ENCODE data around the gene VPS37C. TPM values are rescaled to one million over a fixed set of nuclear protein-coding genes. Genes with fewer than 3 reads are reported as not detected.
A peak's percentile ranks its signal among the peaks of the same experiment; 100 is the strongest.

VPS37C gene
- total and polyA plus RNA-seq, 9 of the 15 experiments (the other 6 are each of a cell fraction or from before 2014, with no cell fraction given): 0.62 to 29.8 (median 11.5) TPM

DNA sequence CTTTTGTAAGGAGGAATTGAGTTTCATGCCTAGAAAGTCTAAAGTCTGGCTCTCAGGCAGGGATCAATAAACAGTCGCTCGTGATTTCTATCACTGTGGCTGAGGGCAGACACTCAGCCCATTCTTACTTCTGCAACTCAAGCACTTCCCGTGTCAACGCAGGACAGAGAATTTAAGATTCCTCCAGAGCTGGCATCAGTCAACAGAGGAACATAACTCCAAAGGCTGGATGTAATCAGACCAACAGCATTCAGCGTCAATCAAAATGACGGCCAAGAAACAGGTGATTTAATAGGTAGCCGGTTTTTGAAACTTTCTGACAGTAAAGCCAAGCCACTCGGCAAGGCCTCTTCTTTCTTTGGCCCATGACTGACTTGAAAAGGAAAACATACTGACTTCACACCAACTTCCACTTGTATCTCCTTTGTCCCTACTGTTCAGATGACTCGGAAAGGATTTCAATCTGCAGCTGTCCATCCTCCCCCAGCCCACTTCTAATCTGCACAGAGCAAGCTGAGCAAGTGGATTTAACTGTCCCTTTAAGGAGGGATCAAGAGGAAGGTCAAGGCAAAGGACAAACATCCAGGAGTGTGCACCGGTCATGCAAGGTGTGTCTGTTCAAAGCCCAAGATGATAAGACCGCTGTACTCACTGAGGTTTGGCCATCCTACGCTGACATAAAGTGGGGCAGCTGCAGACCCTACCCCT, 9.5 kb downstream of the VPS37C start (continued):
- TF ChIP-seq BRD4 (IDR thresholded peaks at IDR 0.05) (no peak), OTX1 (CRISPR knock-in tag; IDR thresholded peaks at IDR 0.05) (no peak), CREB1 (IDR thresholded peaks at IDR 0.05) (no peak), CREB1 (CRISPR knock-in tag; IDR thresholded peaks at IDR 0.05) (no peak), ZNF584 (CRISPR knock-in tag; IDR thresholded peaks at IDR 0.05; ENCODE audit: low read depth) (no peak), ZNF644 (tag; IDR thresholded peaks at IDR 0.05; ENCODE audit: low read depth) (no peak), ZNF707 (CRISPR knock-in tag; conservative IDR thresholded peaks at IDR 0.05) (no peak), HDGF (IDR thresholded peaks at IDR 0.05) (no peak), NR3C1 (CRISPR knock-in tag; IDR thresholded peaks at IDR 0.05) (no peak), NR2F6 (CRISPR knock-in tag; IDR thresholded peaks at IDR 0.05) (no peak), ZNF408 (CRISPR knock-in tag; IDR thresholded peaks at IDR 0.05; ENCODE audit: low read depth) (no peak), JUN (IDR thresholded peaks at IDR 0.05; ENCODE audit: borderline replicate concordance, low read depth, low read length) (no peak), JUN (CRISPR knock-in tag; IDR thresholded peaks at IDR 0.05; ENCODE audit: borderline replicate concordance) (no peak), SAFB (IDR thresholded peaks at IDR 0.05; ENCODE audit: borderline replicate concordance, low read depth, low read length) (no peak)
- TF ChIP-seq, protein P1, sequence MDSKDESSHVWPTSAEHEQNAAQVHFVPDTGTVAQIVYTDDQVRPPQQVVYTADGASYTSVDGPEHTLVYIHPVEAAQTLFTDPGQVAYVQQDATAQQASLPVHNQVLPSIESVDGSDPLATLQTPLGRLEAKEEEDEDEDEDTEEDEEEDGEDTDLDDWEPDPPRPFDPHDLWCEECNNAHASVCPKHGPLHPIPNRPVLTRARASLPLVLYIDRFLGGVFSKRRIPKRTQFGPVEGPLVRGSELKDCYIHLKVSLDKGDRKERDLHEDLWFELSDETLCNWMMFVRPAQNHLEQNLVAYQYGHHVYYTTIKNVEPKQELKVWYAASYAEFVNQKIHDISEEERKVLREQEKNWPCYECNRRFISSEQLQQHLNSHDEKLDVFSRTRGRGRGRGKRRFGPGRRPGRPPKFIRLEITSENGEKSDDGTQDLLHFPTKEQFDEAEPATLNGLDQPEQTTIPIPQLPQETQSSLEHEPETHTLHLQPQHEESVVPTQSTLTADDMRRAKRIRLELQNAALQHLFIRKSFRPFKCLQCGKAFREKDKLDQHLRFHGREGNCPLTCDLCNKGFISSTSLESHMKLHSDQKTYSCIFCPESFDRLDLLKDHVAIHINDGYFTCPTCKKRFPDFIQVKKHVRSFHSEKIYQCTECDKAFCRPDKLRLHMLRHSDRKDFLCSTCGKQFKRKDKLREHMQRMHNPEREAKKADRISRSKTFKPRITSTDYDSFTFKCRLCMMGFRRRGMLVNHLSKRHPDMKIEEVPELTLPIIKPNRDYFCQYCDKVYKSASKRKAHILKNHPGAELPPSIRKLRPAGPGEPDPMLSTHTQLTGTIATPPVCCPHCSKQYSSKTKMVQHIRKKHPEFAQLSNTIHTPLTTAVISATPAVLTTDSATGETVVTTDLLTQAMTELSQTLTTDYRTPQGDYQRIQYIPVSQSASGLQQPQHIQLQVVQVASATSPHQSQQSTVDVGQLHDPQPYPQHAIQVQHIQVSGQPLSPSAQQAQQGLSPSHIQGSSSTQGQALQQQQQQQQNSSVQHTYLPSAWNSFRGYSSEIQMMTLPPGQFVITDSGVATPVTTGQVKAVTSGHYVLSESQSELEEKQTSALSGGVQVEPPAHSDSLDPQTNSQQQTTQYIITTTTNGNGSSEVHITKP (IDR thresholded peaks at IDR 0.05; ENCODE audit: partially characterized antibody): peak; percentile 26
- TF ChIP-seq, protein P2, sequence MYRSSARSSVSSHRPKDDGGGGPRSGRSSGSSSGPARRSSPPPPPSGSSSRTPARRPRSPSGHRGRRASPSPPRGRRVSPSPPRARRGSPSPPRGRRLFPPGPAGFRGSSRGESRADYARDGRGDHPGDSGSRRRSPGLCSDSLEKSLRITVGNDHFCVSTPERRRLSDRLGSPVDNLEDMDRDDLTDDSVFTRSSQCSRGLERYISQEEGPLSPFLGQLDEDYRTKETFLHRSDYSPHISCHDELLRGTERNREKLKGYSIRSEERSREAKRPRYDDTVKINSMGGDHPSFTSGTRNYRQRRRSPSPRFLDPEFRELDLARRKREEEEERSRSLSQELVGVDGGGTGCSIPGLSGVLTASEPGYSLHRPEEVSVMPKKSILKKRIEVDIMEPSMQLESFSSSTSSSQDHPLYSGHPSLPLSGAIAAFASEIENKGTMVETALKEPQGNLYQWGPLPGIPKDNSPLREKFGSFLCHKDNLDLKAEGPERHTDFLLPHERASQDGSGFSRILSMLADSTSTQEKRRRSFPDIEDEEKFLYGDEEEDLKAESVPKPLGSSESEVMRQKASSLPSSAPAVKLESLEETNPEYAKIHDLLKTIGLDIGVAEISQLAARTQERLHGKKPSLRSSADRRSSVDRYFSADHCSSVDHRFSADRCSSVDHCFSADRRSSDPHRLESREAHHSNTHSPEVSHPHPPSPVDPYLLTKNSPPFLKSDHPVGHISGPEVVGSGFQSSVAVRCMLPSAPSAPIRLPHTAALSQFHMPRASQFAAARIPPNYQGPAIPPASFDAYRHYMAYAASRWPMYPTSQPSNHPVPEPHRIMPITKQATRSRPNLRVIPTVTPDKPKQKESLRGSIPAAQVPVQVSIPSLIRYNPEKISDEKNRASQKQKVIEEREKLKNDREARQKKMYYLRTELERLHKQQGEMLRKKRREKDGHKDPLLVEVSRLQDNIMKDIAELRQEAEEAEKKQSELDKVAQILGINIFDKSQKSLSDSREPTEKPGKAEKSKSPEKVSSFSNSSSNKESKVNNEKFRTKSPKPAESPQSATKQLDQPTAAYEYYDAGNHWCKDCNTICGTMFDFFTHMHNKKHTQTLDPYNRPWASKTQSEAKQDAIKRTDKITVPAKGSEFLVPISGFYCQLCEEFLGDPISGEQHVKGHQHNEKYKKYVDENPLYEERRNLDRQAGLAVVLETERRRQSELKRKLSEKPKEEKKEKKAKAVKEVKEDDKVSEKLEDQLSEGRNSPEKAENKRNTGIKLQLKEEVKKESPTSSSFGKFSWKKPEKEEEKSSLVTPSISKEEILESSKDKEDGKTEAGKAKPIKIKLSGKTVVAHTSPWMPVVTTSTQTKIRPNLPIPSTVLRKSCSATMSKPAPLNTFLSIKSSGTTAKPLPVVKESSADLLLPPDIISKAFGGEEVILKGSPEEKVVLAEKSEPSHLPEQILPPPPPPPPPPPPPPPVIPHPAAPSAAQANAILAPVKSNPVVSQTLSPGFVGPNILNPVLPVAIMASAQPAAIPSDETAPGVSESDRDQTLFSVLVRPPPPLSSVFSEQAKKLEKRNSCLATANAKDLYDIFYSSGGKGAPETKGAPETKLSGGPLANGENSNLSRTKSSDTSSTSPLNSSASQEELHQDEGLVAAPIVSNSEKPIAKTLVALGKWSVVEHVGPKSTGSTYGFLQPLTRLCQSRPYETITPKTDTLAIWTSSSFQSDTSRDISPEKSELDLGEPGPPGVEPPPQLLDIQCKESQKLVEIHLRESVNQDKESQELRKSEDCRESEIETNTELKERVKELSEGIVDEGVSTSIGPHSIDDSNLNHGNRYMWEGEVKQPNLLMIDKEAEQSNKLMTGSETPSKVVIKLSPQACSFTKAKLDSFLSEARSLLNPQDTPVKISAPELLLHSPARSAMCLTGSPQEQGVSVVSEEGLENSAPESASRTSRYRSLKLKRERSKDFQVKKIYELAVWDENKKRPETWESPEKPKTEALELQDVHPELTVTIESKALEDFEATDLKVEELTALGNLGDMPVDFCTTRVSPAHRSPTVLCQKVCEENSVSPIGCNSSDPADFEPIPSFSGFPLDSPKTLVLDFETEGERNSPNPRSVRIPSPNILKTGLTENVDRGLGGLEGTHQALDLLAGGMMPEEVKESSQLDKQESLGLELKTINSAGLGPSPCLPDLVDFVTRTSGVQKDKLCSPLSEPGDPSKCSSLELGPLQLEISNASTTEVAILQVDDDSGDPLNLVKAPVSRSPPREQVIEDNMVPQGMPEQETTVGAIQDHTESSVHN (IDR thresholded peaks at IDR 0.05; ENCODE audit: borderline replicate concordance in 1 of 2, low read depth in 1 of 2): no peak
